Neuronal stem cell (in vitro differentiated cells): ENCODE data around the gene IPO7. TPM values are rescaled to one million over a fixed set of nuclear protein-coding genes. Genes with fewer than 3 reads are reported as not detected.

Source experiments
- DNase-seq: peaks from one replicate; pipeline ENCODE4 v3.0.0-alpha.2; 2013; ENCODE audit warnings: low spot score
- H2AFZ ChIP-seq: one replicate; pipeline ENCODE4 v1.6.1; 2013; ENCODE audit warnings: mild to moderate bottlenecking, low read length, inconsistent platforms
- H2AK5ac ChIP-seq: 2 replicates; pipeline ENCODE4 v1.6.1; 2013; ENCODE audit warnings: low read depth, mild to moderate bottlenecking, inconsistent platforms, low read length, moderate library complexity, mixed read lengths
- H2BK120ac ChIP-seq: 2 replicates; pipeline ENCODE4 v1.6.1; 2013; ENCODE audit warnings: low read depth, mild to moderate bottlenecking, inconsistent platforms, low read length, moderate library complexity, mixed read lengths
- H2BK12ac ChIP-seq: one replicate; pipeline ENCODE4 v1.6.1; 2013; ENCODE audit warnings: low read length, inconsistent platforms
- H2BK15ac ChIP-seq: 2 replicates; pipeline ENCODE4 v1.6.1; 2013; ENCODE audit warnings: mild to moderate bottlenecking, low read length, inconsistent platforms, mixed read lengths
- H2BK5ac ChIP-seq: one replicate; pipeline ENCODE4 v1.6.1; 2013; ENCODE audit warnings: inconsistent platforms, mild to moderate bottlenecking, low read length, moderate library complexity
- H3K14ac ChIP-seq: one replicate; pipeline ENCODE4 v1.6.1; 2013; ENCODE audit warnings: low read length, inconsistent platforms
- H3K18ac ChIP-seq: 2 replicates; pipeline ENCODE4 v1.6.1; 2013; ENCODE audit warnings: low read length, inconsistent platforms
- H3K23ac ChIP-seq: 2 replicates; pipeline ENCODE4 v1.6.1; 2013; ENCODE audit warnings: low read depth, mild to moderate bottlenecking, mixed read lengths, low read length, inconsistent platforms; ENCODE audit not compliant: poor library complexity
- H3K27ac ChIP-seq: replicated peaks from 3 replicates; pipeline ENCODE4 v1.5.1; 2013; ENCODE audit warnings: low read length, inconsistent platforms
- H3K27me3 ChIP-seq, 3 experiments: 2 replicates each; pipeline ENCODE4 v1.6.1; 2013; ENCODE audit warnings: low read length in 3 of 3, mild to moderate bottlenecking in 2 of 3, inconsistent platforms in 1 of 3, low read depth in 1 of 3, mixed read lengths in 1 of 3, moderate library complexity in 1 of 3; ENCODE audit not compliant: control insufficient read depth in 3 of 3, insufficient read depth in 3 of 3
- H3K36me3 ChIP-seq, 2 donors: replicated peaks in 1 of 2; 2 replicates each; pipeline ENCODE4 v1.6.1; 2013; ENCODE audit warnings: low read length in 2 of 2; ENCODE audit not compliant: control insufficient read depth in 2 of 2, insufficient read depth in 2 of 2
- H3K4ac ChIP-seq: 2 replicates; pipeline ENCODE4 v1.6.1; 2013; ENCODE audit warnings: inconsistent platforms, mild to moderate bottlenecking, low read length, moderate library complexity
- H3K4me1 ChIP-seq, 2 donors: 1 replicate in 1 of 2; 2 replicates in 1 of 2; pipeline ENCODE4 v1.6.1; 2013; ENCODE audit warnings: low read length in 2 of 2, low read depth in 1 of 2; ENCODE audit not compliant: control insufficient read depth in 2 of 2, insufficient read depth in 1 of 2
- H3K4me2 ChIP-seq: one replicate; pipeline ENCODE4 v1.6.1; 2013; ENCODE audit warnings: mild to moderate bottlenecking, low read length, inconsistent platforms; ENCODE audit not compliant: insufficient read depth, poor library complexity, severe bottlenecking
- H3K4me3 ChIP-seq, 2 donors: 2 replicates each; pipeline ENCODE4 v1.5.1; 2013; ENCODE audit warnings: low read length in 2 of 2, mild to moderate bottlenecking in 2 of 2, inconsistent platforms in 1 of 2, moderate library complexity in 1 of 2
- H3K79me1 ChIP-seq: one replicate; pipeline ENCODE4 v1.6.1; 2013; ENCODE audit warnings: low read depth, mild to moderate bottlenecking, inconsistent platforms, low read length, moderate library complexity
- H3K9ac ChIP-seq: one replicate; pipeline ENCODE4 v1.6.1; 2013; ENCODE audit warnings: mild to moderate bottlenecking, low read depth, low read length, inconsistent platforms; ENCODE audit not compliant: poor library complexity
- H3K9me3 ChIP-seq, 2 donors: replicated peaks in 1 of 2; 2 replicates each; pipeline versions ENCODE3 to v1.6.1; 2013; ENCODE audit warnings: low read length in 2 of 2, mild to moderate bottlenecking in 2 of 2, inconsistent platforms in 1 of 2, low read depth in 1 of 2, mixed read lengths in 1 of 2, moderate library complexity in 1 of 2; ENCODE audit not compliant: control insufficient read depth in 2 of 2, insufficient read depth in 1 of 2
- H4K8ac ChIP-seq: one replicate; pipeline ENCODE4 v1.6.1; 2013; ENCODE audit warnings: low read depth, mild to moderate bottlenecking, inconsistent platforms, low read length, moderate library complexity
- H4K91ac ChIP-seq: one replicate; pipeline ENCODE4 v1.6.1; 2013; ENCODE audit warnings: low read length, low read depth, mild to moderate bottlenecking, inconsistent platforms; ENCODE audit not compliant: poor library complexity
- WGBS, 2 donors: extraction: QIAGEN DNeasy Blood & Tissue Kit; methylation state at CpG; one replicate each; pipeline ENCODE4 v1.1.7; 2013; ENCODE audit warnings: missing lambda C conversion rate in 2 of 2, mixed read lengths in 1 of 2; ENCODE audit not compliant: insufficient read length in 2 of 2, insufficient replicate concordance in 1 of 2; ENCODE audit errors: extremely low coverage in 2 of 2; 5-methylcytosine and 5-hydroxymethylcytosine counted together
- polyA plus RNA-seq, 2 experiments: library from polyadenylated mRNA; stranded (reverse); fragments of 200-250 nt; gene quantifications; one replicate each; pipeline ENCODE4 v1.2.3, GENCODE V29; 2013

IPO7 gene
- 90.9 TPM for polyA plus RNA-seq (2013, experiment 1 of 2)
- 92.6 TPM for polyA plus RNA-seq (2013, experiment 2 of 2)

GRCh38 chr11:9384535-9385326 lies at the start of gene IPO7:
TSS of gene IPO7 (plus strand) at chr11:9384652. CDS start at chr11:9384764, 112 bp downstream.
- WGBS, 2 donors: no CpG with 5 or more reads among the region's 70 CpGs
- peak; percentile 82 for DNase-seq
- peaks cover 0 to 2% of the 10 kb centered on the region in 2 donors for H3K4me1 ChIP-seq

GRCh38 chr11:9341638-9342178 lies 42.7 kb upstream of the IPO7 start:
- no peak overlapping the region for H3K27ac ChIP-seq
- no CpG with 5 or more reads among the region's 5 CpGs for WGBS, 2 donors
- no peak for DNase-seq
- no peak overlapping the region for H2BK12ac ChIP-seq
- no peak overlapping the region for H2BK15ac ChIP-seq
- no peak overlapping the region for H3K4me2 ChIP-seq
- H2AFZ ChIP-seq: no peak overlapping the region
- H2BK5ac ChIP-seq: no peak overlapping the region
- no peak overlapping the region for H3K4me3 ChIP-seq
- H3K4ac ChIP-seq: no peak overlapping the region
- H3K9me3 ChIP-seq: no peaks in the 10 kb centered on the region
- H3K14ac ChIP-seq: no peak overlapping the region
- no peak overlapping the region for H4K8ac ChIP-seq
- H3K23ac ChIP-seq: no peak overlapping the region
- no peak overlapping the region for H2BK120ac ChIP-seq
- no peak overlapping the region for H3K9ac ChIP-seq
- no peak overlapping the region for H4K91ac ChIP-seq
- no peaks in the 10 kb centered on the region for H3K79me1 ChIP-seq
- no peak overlapping the region for H3K18ac ChIP-seq
- no peaks in the 10 kb centered on the region for H3K4me1 ChIP-seq
- no peaks in the 10 kb centered on the region for H3K27me3 ChIP-seq
- no peaks in the 10 kb centered on the region for H3K36me3 ChIP-seq
- no peak overlapping the region for H2AK5ac ChIP-seq

More at GRCh38 chr11:9384535-9385326, at the start of gene IPO7:
- peak within 1 kb of the TSS; percentile 78 for H3K4me2 ChIP-seq
- peak within 1 kb of the TSS; percentile 92 for H2AFZ ChIP-seq
- peak within 1 kb of the TSS; percentile 97 for H2AK5ac ChIP-seq
- H3K4me3 ChIP-seq: peak within 1 kb of the TSS; percentile 79 to 100
- peak within 1 kb of the TSS; percentile 98 for H3K18ac ChIP-seq
- H3K23ac ChIP-seq: peak within 1 kb of the TSS; percentile 96
- H3K36me3 ChIP-seq: peaks cover 0 to 34% of the 10 kb centered on the region in 2 donors
- peaks cover 0 to under 1% of the 10 kb centered on the region in 2 donors for H3K9me3 ChIP-seq
- no peaks in the 10 kb centered on the region for H3K27me3 ChIP-seq
- peak within 1 kb of the TSS; percentile 94 for H3K14ac ChIP-seq
- peak within 1 kb of the TSS; percentile 99 for H3K9ac ChIP-seq
- peak within 1 kb of the TSS; percentile 84 for H3K4ac ChIP-seq
- H3K27ac ChIP-seq: peak within 1 kb of the TSS; percentile 93
- peaks cover 10% of the 10 kb centered on the region for H3K79me1 ChIP-seq
- H2BK120ac ChIP-seq: peak within 1 kb of the TSS; percentile 76
- H2BK12ac ChIP-seq: no peak within 1 kb of the TSS
- H2BK5ac ChIP-seq: peak within 1 kb of the TSS; percentile 98
- H4K8ac ChIP-seq: peak within 1 kb of the TSS; percentile 6
- no peak within 1 kb of the TSS for H2BK15ac ChIP-seq
- H4K91ac ChIP-seq: peak within 1 kb of the TSS; percentile 65

GRCh38 chr11:9344061-9344680 lies 40.3 kb upstream of the IPO7 start:
- no peak overlapping the region for H4K91ac ChIP-seq
- H2AK5ac ChIP-seq: no peak overlapping the region
- H3K18ac ChIP-seq: no peak overlapping the region
- H2BK5ac ChIP-seq: no peak overlapping the region
- H3K9ac ChIP-seq: no peak overlapping the region
- no peaks in the 10 kb centered on the region for H3K9me3 ChIP-seq
- peak overlapping the region; percentile 9 for H2AFZ ChIP-seq
- no peak overlapping the region for H3K4me3 ChIP-seq
- H3K14ac ChIP-seq: no peak overlapping the region
- H3K23ac ChIP-seq: no peak overlapping the region
- H2BK120ac ChIP-seq: no peak overlapping the region
- H2BK15ac ChIP-seq: no peak overlapping the region
- H3K36me3 ChIP-seq: no peaks in the 10 kb centered on the region
- H3K4me2 ChIP-seq: no peak overlapping the region
- peaks cover 0 to 3% (median 0%) of the 10 kb centered on the region in 3 experiments for H3K27me3 ChIP-seq
- H3K79me1 ChIP-seq: no peaks in the 10 kb centered on the region
- H3K27ac ChIP-seq: no peak overlapping the region
- H2BK12ac ChIP-seq: no peak overlapping the region
- no peak overlapping the region for H4K8ac ChIP-seq
- no peak for DNase-seq
- H3K4ac ChIP-seq: no peak overlapping the region
- H3K4me1 ChIP-seq: no peaks in the 10 kb centered on the region
- no CpG with 5 or more reads among the region's 3 CpGs for WGBS, 2 donors

GRCh38 chr11:9347100-9347499 lies 37.4 kb upstream of the IPO7 start:
- no peak for DNase-seq
- Histone ChIP-seq H3K4me2 (no peak overlapping the region), H3K27ac (no peak overlapping the region), H2BK12ac (no peak overlapping the region), H3K79me1 (no peaks in the 10 kb centered on the region), H3K4me1 (no peaks in the 10 kb centered on the region), H2BK15ac (no peak overlapping the region), H2BK5ac (no peak overlapping the region), H2AK5ac (no peak overlapping the region), H3K27me3 (peaks cover 0 to 3% (median 0%) of the 10 kb centered on the region in 3 experiments), H4K91ac (no peak overlapping the region), H2AFZ (no peak overlapping the region), H2BK120ac (no peak overlapping the region), H3K23ac (no peak overlapping the region), H3K14ac (no peak overlapping the region), H3K4ac (no peak overlapping the region), H3K4me3 (no peak overlapping the region), H3K18ac (no peak overlapping the region), H3K36me3 (no peaks in the 10 kb centered on the region), H3K9me3 (no peaks in the 10 kb centered on the region), H4K8ac (no peak overlapping the region), H3K9ac (no peak overlapping the region)
- WGBS, 2 donors: no CpG with 5 or more reads among the region's 2 CpGs
